GM12874 (cell line): Measurements from ENCODE around the gene SAP30BP.

Experiments used
- TF ChIP-seq, protein P1 (sequence below): IDR thresholded peaks from 2 replicates; pipeline ENCODE4 v1.5.1; 2011; ENCODE audit warnings: low read depth, mild to moderate bottlenecking, control low read depth, low read length, moderate library complexity; ENCODE audit not compliant: insufficient read depth

SAP30BP gene

GRCh38 chr17:75645889-75646637, 21.1 kb upstream of the SAP30BP start:
- TF ChIP-seq, protein P1, sequence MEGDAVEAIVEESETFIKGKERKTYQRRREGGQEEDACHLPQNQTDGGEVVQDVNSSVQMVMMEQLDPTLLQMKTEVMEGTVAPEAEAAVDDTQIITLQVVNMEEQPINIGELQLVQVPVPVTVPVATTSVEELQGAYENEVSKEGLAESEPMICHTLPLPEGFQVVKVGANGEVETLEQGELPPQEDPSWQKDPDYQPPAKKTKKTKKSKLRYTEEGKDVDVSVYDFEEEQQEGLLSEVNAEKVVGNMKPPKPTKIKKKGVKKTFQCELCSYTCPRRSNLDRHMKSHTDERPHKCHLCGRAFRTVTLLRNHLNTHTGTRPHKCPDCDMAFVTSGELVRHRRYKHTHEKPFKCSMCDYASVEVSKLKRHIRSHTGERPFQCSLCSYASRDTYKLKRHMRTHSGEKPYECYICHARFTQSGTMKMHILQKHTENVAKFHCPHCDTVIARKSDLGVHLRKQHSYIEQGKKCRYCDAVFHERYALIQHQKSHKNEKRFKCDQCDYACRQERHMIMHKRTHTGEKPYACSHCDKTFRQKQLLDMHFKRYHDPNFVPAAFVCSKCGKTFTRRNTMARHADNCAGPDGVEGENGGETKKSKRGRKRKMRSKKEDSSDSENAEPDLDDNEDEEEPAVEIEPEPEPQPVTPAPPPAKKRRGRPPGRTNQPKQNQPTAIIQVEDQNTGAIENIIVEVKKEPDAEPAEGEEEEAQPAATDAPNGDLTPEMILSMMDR = no peak

GRCh38 chr17:75646638-75646992, 20.5 kb upstream of the SAP30BP start:
- TF ChIP-seq, protein P1 = no peak

DNA sequence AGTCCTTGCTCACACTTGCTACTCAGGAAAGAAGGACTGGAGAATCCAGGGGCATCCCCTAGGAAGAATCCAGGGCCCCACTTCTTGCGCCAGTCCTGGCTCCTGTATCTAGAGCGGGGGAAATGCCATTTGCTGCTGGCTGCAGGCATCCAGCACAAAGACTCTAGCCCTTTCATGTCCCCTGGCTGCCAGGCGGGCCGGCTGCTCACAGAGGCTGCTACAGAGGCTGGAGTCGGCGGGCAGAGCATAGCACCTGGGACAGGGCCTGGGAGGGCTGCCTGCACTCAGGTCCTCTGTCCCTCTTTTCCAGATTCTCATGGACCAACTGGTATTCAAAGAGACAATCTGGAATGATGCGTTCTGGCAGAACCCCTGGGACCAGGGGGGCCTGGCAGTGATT, 20.1 kb upstream of the SAP30BP start:
- TF ChIP-seq, protein P1 = no peak

DNA sequence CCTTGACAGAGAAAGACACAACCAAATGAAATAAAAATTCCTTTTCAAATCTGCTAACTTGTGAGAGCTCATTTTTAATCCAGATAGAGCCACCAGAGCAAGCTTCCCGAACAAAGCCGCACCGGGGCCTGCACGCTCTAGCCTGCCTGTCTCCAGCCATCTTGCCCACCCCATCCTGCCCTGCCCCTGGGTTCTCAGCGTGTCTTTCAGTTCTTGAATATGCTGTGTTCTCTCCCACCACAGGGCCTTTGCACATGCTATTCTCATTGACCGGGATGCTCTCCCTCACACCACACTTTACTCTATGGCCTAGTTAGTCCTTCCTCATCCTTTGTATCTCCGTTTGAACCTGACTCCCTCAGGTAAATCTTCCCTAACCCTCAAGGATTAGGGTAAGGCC, 19.2 kb upstream of the SAP30BP start:
- TF ChIP-seq, protein P1 = no peak

DNA sequence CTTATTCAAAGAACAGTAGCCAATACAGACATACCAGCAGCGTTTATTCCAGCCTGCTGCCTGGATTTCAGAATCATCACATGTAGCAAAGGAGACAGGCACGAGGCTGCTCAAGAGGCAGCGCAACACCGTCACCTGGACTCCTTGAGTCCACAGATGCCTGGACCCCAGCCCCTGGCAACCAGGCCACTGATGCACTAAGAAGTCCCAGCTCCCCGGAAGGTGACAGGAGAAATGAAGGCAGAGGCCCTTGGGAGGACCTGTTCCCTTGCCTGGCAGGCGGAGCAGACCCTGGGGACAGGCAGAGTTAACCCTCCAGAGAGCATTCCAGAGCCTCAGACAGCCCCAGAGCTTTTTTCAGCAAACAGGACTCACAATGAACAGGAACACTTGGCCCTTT, 17.5 kb upstream of the SAP30BP start:
- TF ChIP-seq, protein P1 = no peak

DNA sequence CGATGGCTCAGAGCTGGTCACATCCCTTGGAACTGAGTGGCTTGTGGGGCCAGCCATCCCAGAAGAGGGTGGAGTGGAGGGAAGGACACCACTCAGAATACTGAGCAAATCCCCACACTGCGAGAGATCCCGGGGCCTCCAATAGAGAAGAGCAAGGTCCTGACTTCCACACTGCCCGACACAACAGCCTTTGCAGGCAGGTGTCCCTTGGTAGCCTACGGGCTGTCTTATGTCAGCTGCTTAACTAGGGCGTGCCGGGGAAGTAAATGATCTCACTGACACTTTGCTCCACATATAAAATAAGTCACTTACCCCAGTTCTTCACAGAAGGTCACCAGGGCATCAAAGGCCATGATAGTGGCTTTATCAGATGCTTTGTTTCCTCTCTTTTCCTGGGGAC, 16.3 kb upstream of the SAP30BP start:
- TF ChIP-seq, protein P1 = no peak

DNA sequence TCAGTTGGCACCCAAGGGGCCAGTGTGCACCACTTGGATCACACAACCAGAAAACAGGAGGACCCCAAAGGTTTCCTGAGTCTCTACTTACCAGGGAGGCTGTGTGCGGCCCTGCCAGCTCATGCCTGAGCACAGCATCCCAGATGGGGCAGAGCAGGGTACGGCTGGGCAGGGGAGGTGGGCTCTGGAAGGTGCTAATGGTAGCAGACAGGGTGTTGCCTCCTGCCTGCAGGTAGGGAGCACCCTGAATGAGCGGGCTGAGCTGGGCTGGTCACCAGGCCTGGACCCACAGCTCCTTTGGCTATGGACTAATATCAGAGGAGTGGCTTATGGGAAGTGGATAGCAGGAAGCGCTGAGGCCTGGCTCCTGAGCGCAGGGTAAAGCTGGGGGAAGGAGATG, 14.8 kb upstream of the SAP30BP start:
- TF ChIP-seq, protein P1 = no peak
